Transverse colon (tissue), 4 donors: ENCODE results near the gene PTPRD. TPM values are rescaled to one million over a fixed set of nuclear protein-coding genes. Genes with fewer than 3 reads are reported as not detected.

Experiments used
- DNase-seq: peaks from one replicate; pipeline ENCODE4 v3.0.0-alpha.2; 2019
- H3K27ac ChIP-seq, 4 donors: fragments of 200-600 bp; sonication (generic); 2 replicates each; pipeline ENCODE4 v1.5.1; 2016 to 2018; ENCODE audit warnings: inconsistent platforms in 4 of 4
- H3K27me3 ChIP-seq: fragments of 200-600 bp; sonication (generic); 2 replicates; pipeline ENCODE4 v1.5.1; 2017; ENCODE audit warnings: inconsistent platforms
- H3K36me3 ChIP-seq, 4 donors: fragments of 200-600 bp; sonication (generic); 2 replicates each; pipeline ENCODE4 v1.5.1; 2017 to 2019; ENCODE audit warnings: inconsistent platforms in 4 of 4
- H3K4me1 ChIP-seq, 4 donors: fragments of 200-600 bp; sonication (generic); 2 replicates each; pipeline ENCODE4 v1.5.1; 2017 to 2020; ENCODE audit warnings: inconsistent platforms in 4 of 4
- H3K4me3 ChIP-seq, 4 donors: fragments of 200-600 bp; sonication (generic); 1 replicate in 1 of 4; 2 replicates in 3 of 4; pipeline versions ENCODE4 v1.5.1 to v1.6.1; 2017 to 2019; ENCODE audit warnings: inconsistent platforms in 4 of 4
- H3K9me3 ChIP-seq, 2 donors: fragments of 200-600 bp; sonication (generic); 2 replicates each; pipeline ENCODE4 v1.5.1; 2017 to 2019; ENCODE audit warnings: inconsistent platforms in 2 of 2
- CTCF ChIP-seq, 5 experiments: fragments of 200-600 bp in 3 of 5; fragments of 450-650 bp in 2 of 5; sonication (generic) in 3 of 5; IDR thresholded peaks; 1 replicate in 2 of 5; 2 replicates in 3 of 5; pipeline ENCODE4 v1.5.1; 2016 to 2017; ENCODE audit warnings: antibody characterized with exemption in 5 of 5, inconsistent platforms in 3 of 5, mild to moderate bottlenecking in 2 of 5, moderate library complexity in 1 of 5
- EP300 ChIP-seq: sonication (generic); formaldehyde crosslinking; IDR thresholded peaks from one replicate; pipeline ENCODE4 v1.6.1; 2017; ENCODE audit warnings: antibody characterized with exemption, low read depth
- POLR2A ChIP-seq: fragments of 450-650 bp; IDR thresholded peaks from one replicate; pipeline ENCODE4 v1.6.1; 2016; ENCODE audit warnings: antibody characterized with exemption, mild to moderate bottlenecking, moderate library complexity
- POLR2AphosphoS5 ChIP-seq, 3 donors: sonication (generic); formaldehyde crosslinking; IDR thresholded peaks; one replicate each; pipeline ENCODE4 v1.6.1; 2016; ENCODE audit warnings: antibody characterized with exemption in 3 of 3
- WGBS, 2 donors: methylation state at CpG; one replicate each; pipeline ENCODE4 v1.1.5; 2018; ENCODE audit warnings: low coverage in 1 of 2; 5-methylcytosine and 5-hydroxymethylcytosine counted together
- in situ Hi-C, 4 donors: fragments of 200-750 bp; cut with MboI; loops; one replicate each; pipeline versions ENCODE4 v1.15.0 to v1.15.1; 2017; ENCODE audit warnings: low sequenced_read_pairs in 3 of 4, low pct_ligation_motif_present in 1 of 4, low pct_unique_long_range_greater_than_20kb in 1 of 4
- intact Hi-C: fragments of 100-400 bp; cut with DNase I; formaldehyde crosslinking; loops from one replicate; pipeline ENCODE4 v1.15.1; 2023; ENCODE audit warnings: low total_unique reads
- total RNA-seq, 4 donors: library from RNA; depleted of rRNA; stranded (reverse); fragments of >200 nt; gene quantifications; one replicate each; pipeline ENCODE4 v1.1.0, GENCODE V29; 2016

Gene PTPRD
- total RNA-seq, 4 donors from 2014 or later: 43.0 to 115 (median 79.1) TPM

GRCh38 chr9:8621416-8621815 lies 1991.4 kb downstream of the PTPRD start:
- Histone ChIP-seq H3K27ac (no peak overlapping the region), H3K36me3 (no peaks in the 10 kb centered on the region), H3K9me3 (no peaks in the 10 kb centered on the region), H3K4me1 (no peaks in the 10 kb centered on the region), H3K4me3 (no peak overlapping the region), H3K27me3 (no peaks in the 10 kb centered on the region)
- WGBS, 2 donors: 77 to 88% methylated on average over 2 of the region's 2 CpGs
- intact Hi-C loops: no loop called here
- DNase-seq: no peak
- in situ Hi-C loops: no loop called here
- no peak for TF ChIP-seq CTCF (IDR thresholded peaks at IDR 0.05)

- H3K4me3 ChIP-seq: no peak overlapping the region
- no peaks in the 10 kb centered on the region for H3K27me3 ChIP-seq
- no peak for DNase-seq
- no peaks in the 10 kb centered on the region for H3K9me3 ChIP-seq
- 76 to 80% methylated on average over 2 of the region's 2 CpGs for WGBS, 2 donors
- in situ Hi-C loops: no loop called here
- H3K36me3 ChIP-seq: no peaks in the 10 kb centered on the region
- no peaks in the 10 kb centered on the region for H3K4me1 ChIP-seq
- H3K27ac ChIP-seq: no peak overlapping the region
- no peak for TF ChIP-seq EP300
- intact Hi-C loops: no loop called here
Measured at GRCh38 chr9:8616414-8616813, 1996.4 kb downstream of the PTPRD start.

- Histone ChIP-seq H3K4me1 (no peaks in the 10 kb centered on the region), H3K36me3 (no peaks in the 10 kb centered on the region), H3K27me3 (no peaks in the 10 kb centered on the region), H3K9me3 (no peaks in the 10 kb centered on the region), H3K4me3 (no peak overlapping the region), H3K27ac (no peak overlapping the region)
- DNase-seq: no peak
- intact Hi-C loops: no loop called here
- in situ Hi-C loops: no loop called here
- WGBS, 2 donors: 81 to 100% methylated on average over 1 to 3 of the region's 3 CpGs
- TF ChIP-seq POLR2A: no peak
- TF ChIP-seq CTCF (IDR thresholded peaks at IDR 0.05): no peak
- no peak for TF ChIP-seq EP300
- TF ChIP-seq POLR2AphosphoS5 (IDR thresholded peaks at IDR 0.05): no peak
Measured at GRCh38 chr9:8614926-8615440, 1997.8 kb downstream of the PTPRD start.

GRCh38 chr9:8613346-8613825 lies 1999.4 kb downstream of the PTPRD start:
- no peaks in the 10 kb centered on the region for H3K36me3 ChIP-seq
- no peak for DNase-seq
- H3K9me3 ChIP-seq: no peaks in the 10 kb centered on the region
- TF ChIP-seq CTCF (IDR thresholded peaks at IDR 0.05) (no peak), POLR2AphosphoS5 (IDR thresholded peaks at IDR 0.05) (no peak), EP300 (no peak), POLR2A (no peak)
- H3K4me3 ChIP-seq: no peak overlapping the region
- intact Hi-C loops (no loop called here), in situ Hi-C loops (no loop called here)
- H3K4me1 ChIP-seq: no peaks in the 10 kb centered on the region
- WGBS, 2 donors: 75% methylated on average over 1 of the region's 1 CpG; no CpG with 5 or more reads in 1 of the 2 donors
- no peaks in the 10 kb centered on the region for H3K27me3 ChIP-seq
- no peak overlapping the region for H3K27ac ChIP-seq

- Histone ChIP-seq H3K4me1 (no peaks in the 10 kb centered on the region), H3K27me3 (no peaks in the 10 kb centered on the region), H3K36me3 (no peaks in the 10 kb centered on the region), H3K4me3 (no peak overlapping the region), H3K9me3 (no peaks in the 10 kb centered on the region), H3K27ac (no peak overlapping the region)
- WGBS, 2 donors: 78 to 97% methylated on average over 3 of the region's 3 CpGs
- TF ChIP-seq CTCF (IDR thresholded peaks at IDR 0.05): no peak
- TF ChIP-seq EP300: no peak
- no peak for DNase-seq
- intact Hi-C loops: no loop called here
- in situ Hi-C loops: no loop called here
Measured at GRCh38 chr9:8611153-8611552, 2001.6 kb downstream of the PTPRD start.
